Stimulated activated effector memory CD8-positive, alpha-beta T cell treated with anti-CD3 and anti-CD28 coated beads, Interleukin-12 subunit alpha, Interleukin-12 subunit beta, amount 100 ng/mL, for 72 hours (primary cell): ENCODE measurements around the gene LAMB1.

Source experiments
- ATAC-seq: fragments of 150-1000 bp; cut with Tn5 transposase; 2 replicates; pipeline ENCODE4 v1.10.0; 2021
- DNase-seq, 2 donors: peaks; one replicate each; pipeline ENCODE4 v3.0.0; 2021 to 2022; ENCODE audit warnings: low spot score in 2 of 2
- H3K27ac Mint-ChIP-seq: one replicate; pipeline ENCODE4 v1.8.0; 2022; ENCODE audit warnings: mild to moderate bottlenecking, mixed read lengths
- H3K36me3 Mint-ChIP-seq: one replicate; pipeline ENCODE4 v1.8.0; 2022; ENCODE audit warnings: mild to moderate bottlenecking, mixed read lengths
- H3K4me1 Mint-ChIP-seq: one replicate; pipeline ENCODE4 v1.8.0; 2022; ENCODE audit warnings: mixed read lengths
- H3K4me3 Mint-ChIP-seq: one replicate; pipeline ENCODE4 v1.8.0; 2022; ENCODE audit warnings: mild to moderate bottlenecking, mixed read lengths
- H3K9me3 Mint-ChIP-seq: one replicate; pipeline ENCODE4 v1.8.0; 2022; ENCODE audit warnings: mixed read lengths

LAMB1 gene

DNA sequence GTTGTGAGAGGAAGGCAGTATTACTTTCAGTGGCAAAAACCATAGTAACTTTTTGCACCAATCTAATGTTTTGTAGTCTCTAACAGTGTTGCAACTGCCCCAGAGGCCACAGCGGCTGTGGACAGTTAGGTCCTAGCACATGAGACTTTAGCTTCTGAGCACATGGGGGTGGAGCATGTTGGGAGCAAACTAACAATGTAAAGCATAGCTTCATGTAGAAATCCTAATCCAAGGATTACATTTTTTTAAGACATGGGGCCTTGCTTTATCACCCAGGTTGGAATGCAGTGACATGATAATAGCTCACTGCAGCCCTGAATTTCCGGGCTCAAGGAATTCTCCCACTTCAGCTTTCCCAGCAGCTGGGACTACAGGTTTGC lies 49.0 kb downstream of the LAMB1 start:
- Mint-ChIP-seq H3K9me3 (no peaks in the 10 kb centered on the region), H3K27ac (no peak overlapping the region), H3K4me3 (no peak overlapping the region), H3K36me3 (no peaks in the 10 kb centered on the region), H3K4me1 (no peaks in the 10 kb centered on the region)
- ATAC-seq: no peak
- DNase-seq: no peak

GRCh38 chr7:107953265-107953923 lies 49.6 kb downstream of the LAMB1 start:
- H3K36me3 Mint-ChIP-seq: no peaks in the 10 kb centered on the region
- no peaks in the 10 kb centered on the region for H3K9me3 Mint-ChIP-seq
- H3K27ac Mint-ChIP-seq: no peak overlapping the region
- DNase-seq: no peak
- ATAC-seq: no peak
- no peaks in the 10 kb centered on the region for H3K4me1 Mint-ChIP-seq
- no peak overlapping the region for H3K4me3 Mint-ChIP-seq

GRCh38 chr7:107951896-107952295 lies 51.1 kb downstream of the LAMB1 start:
- H3K36me3 Mint-ChIP-seq: no peaks in the 10 kb centered on the region
- no peak for ATAC-seq
- H3K27ac Mint-ChIP-seq: no peak overlapping the region
- DNase-seq: no peak
- no peaks in the 10 kb centered on the region for H3K9me3 Mint-ChIP-seq
- no peak overlapping the region for H3K4me3 Mint-ChIP-seq
- H3K4me1 Mint-ChIP-seq: no peaks in the 10 kb centered on the region

DNA sequence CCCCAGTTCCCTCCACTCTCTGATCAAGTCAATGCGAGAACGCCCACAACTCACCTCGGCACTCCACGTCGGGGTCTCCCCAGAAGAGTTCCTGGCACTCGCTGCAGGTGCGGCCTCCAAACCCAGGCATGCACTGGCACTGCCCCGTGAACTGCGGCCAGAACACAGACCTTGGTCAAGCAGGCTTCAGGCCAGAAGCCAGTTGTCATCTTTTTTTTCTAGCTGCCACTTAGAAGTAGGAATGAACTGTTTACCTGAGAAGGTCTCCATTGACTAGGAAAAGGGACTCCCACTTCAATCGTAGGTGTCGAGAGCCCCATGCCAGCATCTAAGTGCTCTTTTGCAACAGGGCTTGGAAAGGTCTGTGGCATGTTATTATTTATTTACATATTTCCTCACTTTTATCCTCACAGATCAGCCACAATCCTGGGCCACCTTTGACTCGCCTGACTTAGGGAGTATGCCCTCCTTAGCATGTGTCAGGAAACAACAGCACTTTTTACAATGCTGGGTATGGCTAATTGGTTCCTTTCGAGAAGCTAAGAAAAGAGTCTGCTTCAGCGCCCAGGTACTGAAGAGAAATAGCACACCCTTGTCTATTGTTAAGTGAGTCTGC lies 51.7 kb downstream of the LAMB1 start:
- no peaks in the 10 kb centered on the region for H3K9me3 Mint-ChIP-seq
- ATAC-seq (no peak), DNase-seq (no peak)
- H3K36me3 Mint-ChIP-seq: no peaks in the 10 kb centered on the region
- no peak overlapping the region for H3K27ac Mint-ChIP-seq
- no peaks in the 10 kb centered on the region for H3K4me1 Mint-ChIP-seq
- no peak overlapping the region for H3K4me3 Mint-ChIP-seq

DNA sequence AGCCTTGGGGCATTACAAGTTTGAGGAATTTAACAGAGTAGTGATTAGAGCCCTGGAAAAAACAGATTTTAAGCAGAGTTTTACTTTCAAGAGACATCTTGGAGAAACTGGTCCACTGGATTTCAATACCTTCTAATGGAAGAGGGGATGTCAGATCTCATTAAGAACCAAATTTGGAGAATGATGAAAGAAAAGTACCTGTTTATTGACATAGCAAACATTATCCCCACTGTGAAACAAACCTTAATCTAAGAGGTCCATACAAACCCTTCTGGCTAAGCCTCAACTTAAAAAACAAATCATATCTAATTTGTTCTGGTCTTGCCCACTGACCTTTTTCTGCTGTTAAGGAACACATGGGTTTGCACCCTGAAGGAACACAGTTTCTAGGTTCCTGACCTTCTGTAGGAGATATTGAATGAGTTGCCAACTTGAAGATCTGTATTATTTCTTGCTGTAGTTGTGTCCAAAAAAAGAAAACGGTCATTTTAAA lies 53.5 kb downstream of the LAMB1 start:
- Mint-ChIP-seq H3K4me1 (no peaks in the 10 kb centered on the region), H3K9me3 (no peaks in the 10 kb centered on the region), H3K27ac (no peak overlapping the region), H3K36me3 (no peaks in the 10 kb centered on the region), H3K4me3 (no peak overlapping the region)
- DNase-seq (no peak), ATAC-seq (no peak)

DNA sequence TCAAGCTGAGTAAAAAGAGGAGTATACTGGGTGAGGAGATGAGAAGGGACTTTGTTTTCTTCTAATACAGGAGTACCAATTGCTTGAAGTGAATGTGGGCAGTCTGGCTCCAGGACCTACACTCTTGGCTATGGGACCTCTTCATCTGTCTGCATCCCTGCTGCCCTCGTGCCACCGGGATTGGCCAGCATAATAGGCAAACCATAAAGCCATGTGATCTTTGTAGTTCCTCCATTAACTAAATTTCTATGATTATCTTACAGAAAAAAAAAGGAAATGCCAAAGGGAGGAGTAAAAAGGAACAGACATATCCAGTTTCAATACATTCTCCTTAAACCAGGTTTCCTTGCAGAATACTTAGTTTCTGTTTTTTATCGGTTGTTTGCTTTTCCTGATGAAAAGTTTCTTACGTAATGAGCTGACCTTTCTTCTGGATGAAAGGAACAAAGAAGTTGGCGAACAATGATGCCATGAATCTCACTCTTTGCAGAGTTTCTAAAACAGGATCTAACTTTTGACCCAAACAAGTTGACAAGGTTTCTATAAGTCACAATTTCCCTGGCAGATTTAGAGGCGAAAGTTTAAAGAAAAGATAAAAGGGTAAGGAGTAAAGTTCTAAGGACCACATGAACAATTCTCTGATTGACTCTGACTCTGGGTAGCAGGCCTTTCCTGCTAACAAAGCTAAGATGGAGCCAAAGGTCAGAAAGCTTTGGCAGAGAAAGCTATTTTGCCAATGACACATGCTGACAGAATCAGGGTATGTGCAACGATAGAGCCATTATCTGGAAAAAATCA lies 54.1 kb downstream of the LAMB1 start:
- ATAC-seq (no peak), DNase-seq (no peak)
- H3K4me3 Mint-ChIP-seq: no peak overlapping the region
- no peak overlapping the region for H3K27ac Mint-ChIP-seq
- H3K9me3 Mint-ChIP-seq: no peaks in the 10 kb centered on the region
- H3K36me3 Mint-ChIP-seq: no peaks in the 10 kb centered on the region
- H3K4me1 Mint-ChIP-seq: no peaks in the 10 kb centered on the region

- Mint-ChIP-seq H3K36me3 (no peaks in the 10 kb centered on the region), H3K27ac (no peak overlapping the region), H3K9me3 (no peaks in the 10 kb centered on the region), H3K4me3 (no peak overlapping the region), H3K4me1 (no peaks in the 10 kb centered on the region)
- ATAC-seq: no peak
- DNase-seq: no peak
Observed at GRCh38 chr7:107946881-107947280, 56.1 kb downstream of the LAMB1 start.

- Mint-ChIP-seq H3K9me3 (no peaks in the 10 kb centered on the region), H3K4me3 (no peak overlapping the region), H3K27ac (no peak overlapping the region), H3K36me3 (no peaks in the 10 kb centered on the region), H3K4me1 (no peaks in the 10 kb centered on the region)
- ATAC-seq (no peak), DNase-seq (no peak)
Observed at GRCh38 chr7:107946451-107946850, 56.5 kb downstream of the LAMB1 start.

- H3K9me3 Mint-ChIP-seq: no peaks in the 10 kb centered on the region
- DNase-seq: no peak
- no peak overlapping the region for H3K27ac Mint-ChIP-seq
- no peaks in the 10 kb centered on the region for H3K36me3 Mint-ChIP-seq
- H3K4me3 Mint-ChIP-seq: no peak overlapping the region
- no peaks in the 10 kb centered on the region for H3K4me1 Mint-ChIP-seq
- no peak for ATAC-seq
Observed at GRCh38 chr7:107945332-107945731, 57.6 kb downstream of the LAMB1 start.

DNA sequence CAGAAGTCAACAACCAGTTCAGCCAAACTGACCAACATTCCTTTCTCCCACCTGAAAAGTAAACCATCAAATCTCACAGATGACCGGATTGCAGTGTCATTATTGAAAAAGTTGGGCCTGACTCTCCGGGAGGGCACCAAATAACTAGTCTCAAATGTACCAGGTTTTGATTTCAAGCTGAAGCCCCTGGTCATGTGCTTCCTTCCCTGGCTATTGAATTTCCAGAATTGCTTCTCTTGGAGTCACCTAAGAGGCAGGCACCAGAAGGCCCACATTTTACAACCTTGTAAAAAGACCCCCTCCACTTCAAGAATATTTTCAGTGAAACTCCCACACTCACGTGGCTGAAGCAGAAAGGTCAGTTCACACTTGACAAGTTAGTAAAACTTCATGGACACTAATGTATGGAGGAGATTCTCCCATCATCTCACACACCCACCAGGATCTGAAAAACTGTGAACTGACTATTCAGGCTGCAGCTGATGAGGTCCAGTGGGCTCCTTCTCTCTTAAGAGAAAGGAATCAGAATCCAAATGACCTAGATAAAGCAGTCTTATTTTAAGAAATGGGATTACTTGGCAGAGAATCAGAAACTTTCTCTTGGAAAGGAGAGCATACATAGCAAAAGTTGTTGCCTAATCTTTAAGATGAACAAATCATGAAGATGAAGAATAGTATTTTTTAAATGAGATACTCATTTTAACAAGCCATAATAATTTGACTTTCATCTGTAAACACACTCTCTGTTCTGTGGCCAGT lies 58.4 kb downstream of the LAMB1 start:
- no peaks in the 10 kb centered on the region for H3K4me1 Mint-ChIP-seq
- ATAC-seq: no peak
- no peak overlapping the region for H3K4me3 Mint-ChIP-seq
- H3K36me3 Mint-ChIP-seq: no peaks in the 10 kb centered on the region
- no peak for DNase-seq
- H3K27ac Mint-ChIP-seq: no peak overlapping the region
- H3K9me3 Mint-ChIP-seq: no peaks in the 10 kb centered on the region

DNA sequence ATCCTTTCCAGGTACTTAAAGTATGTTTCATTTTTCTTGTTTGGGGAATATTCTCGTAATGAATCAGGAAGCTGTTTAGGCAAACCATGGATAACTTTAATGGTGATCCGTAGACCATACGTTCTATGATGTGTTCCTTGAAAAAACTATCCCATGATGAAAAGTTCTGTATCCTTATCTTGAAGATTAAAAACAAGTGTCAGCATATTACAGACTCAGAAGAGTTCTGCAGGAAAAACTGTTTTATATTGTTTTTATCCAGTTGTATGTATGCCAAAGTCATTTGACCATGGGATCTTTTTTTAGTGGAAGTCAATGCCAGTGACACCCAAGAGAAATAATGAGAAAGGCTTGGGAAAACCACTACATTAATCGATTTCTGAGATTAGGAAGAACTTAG lies 59.9 kb downstream of the LAMB1 start:
- Mint-ChIP-seq H3K9me3 (no peaks in the 10 kb centered on the region), H3K36me3 (no peaks in the 10 kb centered on the region), H3K4me3 (no peak overlapping the region), H3K4me1 (no peaks in the 10 kb centered on the region), H3K27ac (no peak overlapping the region)
- ATAC-seq (no peak), DNase-seq (no peak)

GRCh38 chr7:107940951-107941350 lies 62.0 kb downstream of the LAMB1 start:
- Mint-ChIP-seq H3K27ac (no peak overlapping the region), H3K4me3 (no peak overlapping the region), H3K9me3 (no peaks in the 10 kb centered on the region), H3K4me1 (no peaks in the 10 kb centered on the region), H3K36me3 (no peaks in the 10 kb centered on the region)
- ATAC-seq: no peak
- DNase-seq: no peak

DNA sequence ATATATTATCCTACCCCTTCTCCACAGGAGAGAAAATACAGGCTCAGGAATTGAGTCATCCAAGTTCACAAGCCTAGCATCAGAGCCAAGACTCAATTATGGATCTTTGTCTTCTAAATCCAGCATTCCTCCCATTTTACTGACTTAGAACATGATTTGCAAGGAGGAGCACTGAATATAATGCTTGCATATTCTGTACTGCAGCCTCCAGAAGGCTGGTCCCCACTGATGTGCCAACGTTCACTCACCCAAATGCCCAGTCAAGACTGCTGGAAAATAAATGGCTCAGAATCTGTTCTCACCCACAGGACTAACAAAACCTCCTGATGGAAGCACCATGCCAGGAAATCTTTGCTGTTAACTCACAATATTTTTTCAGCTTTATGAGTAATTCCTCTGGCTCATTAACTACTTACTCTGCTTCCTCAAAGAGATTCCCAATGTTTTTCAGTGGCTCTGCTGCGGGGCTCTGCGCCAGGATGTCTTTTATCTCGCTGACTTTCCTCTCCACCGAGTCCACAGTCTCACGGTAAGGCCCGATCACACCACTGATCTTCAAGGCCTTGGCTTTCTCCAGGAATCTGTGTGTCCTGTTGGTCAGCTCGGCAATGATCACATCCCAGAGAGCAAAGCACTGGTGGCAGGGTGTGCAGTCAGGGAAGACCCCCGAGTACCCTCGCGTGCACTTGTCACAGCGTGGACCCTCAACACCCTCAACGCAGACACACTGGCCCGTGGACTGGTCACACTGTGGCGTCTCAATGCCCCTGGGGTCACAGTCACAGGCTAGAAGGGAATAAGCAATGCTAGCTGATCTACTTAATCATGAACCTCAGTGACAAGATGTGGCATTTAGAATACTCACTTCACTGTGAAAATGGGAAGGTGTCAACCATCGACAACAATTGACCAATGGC lies 63.1 kb downstream of the LAMB1 start:
- Mint-ChIP-seq H3K36me3 (no peaks in the 10 kb centered on the region), H3K27ac (no peak overlapping the region)
- DNase-seq: no peak

GRCh38 chr7:107938456-107939250 lies 64.3 kb downstream of the LAMB1 start:
- DNase-seq (no peak), ATAC-seq (no peak)
- no peak overlapping the region for H3K27ac Mint-ChIP-seq
- no peaks in the 10 kb centered on the region for H3K36me3 Mint-ChIP-seq
- H3K4me1 Mint-ChIP-seq: no peaks in the 10 kb centered on the region
- H3K9me3 Mint-ChIP-seq: no peaks in the 10 kb centered on the region
- no peak overlapping the region for H3K4me3 Mint-ChIP-seq

More for the DNA sequence above, 63.1 kb downstream of the LAMB1 start:
- ATAC-seq: no peak
- Mint-ChIP-seq H3K4me3 (no peak overlapping the region), H3K9me3 (no peaks in the 10 kb centered on the region), H3K4me1 (no peaks in the 10 kb centered on the region)
